PC-9 (cell line): ENCODE measurements around the gene HAGHL. TPM values are rescaled to one million over a fixed set of nuclear protein-coding genes. Genes with fewer than 3 reads are reported as not detected.

ENCODE experiments used
- Bru-seq: library from RNA; stranded (reverse); fragments of 400-500 nt; gene quantifications from one replicate; lab custom pipeline; 2021; lab: Mats Ljungman, UMichigan
- BruChase-seq, 2 experiments: library from RNA; stranded (reverse); fragments of 400-500 nt; gene quantifications; one replicate each; lab custom pipeline; 2021; lab: Mats Ljungman, UMichigan
- BruUV-seq: library from RNA; stranded (reverse); fragments of 400-500 nt; replicated peaks from 2 replicates; lab custom pipeline; 2021; lab: Mats Ljungman, UMichigan
- CTCF ChIA-PET: fragments of 300-600 bp; sonication (Branson Sonifier 250); formaldehyde crosslinking; loops from one replicate; lab custom pipeline; 2022; ENCODE audit warnings: antibody characterized with exemption; lab: Charles Lee
- POLR2A ChIA-PET: fragments of 300-600 bp; sonication (Branson Sonifier 250); formaldehyde crosslinking; loops from one replicate; lab custom pipeline; 2022; ENCODE audit warnings: antibody characterized with exemption; ENCODE audit not compliant: unreplicated experiment; lab: Charles Lee
- DNase-seq, 2 experiments: peaks; one replicate each; pipeline versions ENCODE4 v3.0.0 to v3.0.0-alpha.2; 2015 to 2022; ENCODE audit warnings: mixed read lengths in 1 of 2
- H2AFZ ChIP-seq: fragments of 200-600 bp; sonication (generic); 2 replicates; pipeline ENCODE4 v1.8.1; 2017; ENCODE audit warnings: antibody characterized with exemption
- H3F3A ChIP-seq: fragments of 200-600 bp; sonication (generic); 2 replicates; pipeline ENCODE4 v1.8.1; 2017; ENCODE audit warnings: antibody characterized with exemption, mild to moderate bottlenecking, low read depth; ENCODE audit not compliant: insufficient read depth
- H3K27ac ChIP-seq: fragments of 200-600 bp; sonication (generic); 2 replicates; pipeline ENCODE4 v1.6.1; 2016; ENCODE audit warnings: mixed run types
- H3K27me3 ChIP-seq: fragments of 200-600 bp; sonication (generic); 2 replicates; pipeline ENCODE4 v1.6.1; 2016; ENCODE audit warnings: low read depth, mixed run types; ENCODE audit not compliant: insufficient read depth
- H3K36me3 ChIP-seq: fragments of 200-600 bp; sonication (generic); 2 replicates; pipeline ENCODE4 v1.6.1; 2016; ENCODE audit warnings: low read depth, mixed run types
- H3K4me1 ChIP-seq: fragments of 200-600 bp; sonication (generic); replicated peaks from 2 replicates; pipeline ENCODE4 v1.6.1; 2016; ENCODE audit warnings: mixed run types; ENCODE audit not compliant: insufficient read depth
- H3K4me2 ChIP-seq: fragments of 200-600 bp; sonication (generic); 2 replicates; pipeline ENCODE4 v1.6.1; 2017; ENCODE audit warnings: mixed run types
- H3K4me3 ChIP-seq: fragments of 200-600 bp; sonication (generic); 2 replicates; pipeline ENCODE4 v1.6.1; 2016; ENCODE audit warnings: mixed run types
- H3K79me2 ChIP-seq: fragments of 200-600 bp; sonication (generic); 2 replicates; pipeline ENCODE4 v1.6.1; 2017; ENCODE audit warnings: low read depth, mixed run types
- H3K9me2 ChIP-seq: fragments of 200-600 bp; sonication (generic); 2 replicates; pipeline ENCODE4 v1.8.1; 2017; ENCODE audit warnings: mild to moderate bottlenecking; ENCODE audit not compliant: insufficient read depth
- H3K9me3 ChIP-seq: fragments of 200-600 bp; sonication (generic); 2 replicates; pipeline ENCODE4 v1.8.1; 2016; ENCODE audit warnings: low read depth; ENCODE audit not compliant: insufficient read depth
- H4K20me1 ChIP-seq: fragments of 200-600 bp; sonication (generic); 2 replicates; pipeline ENCODE4 v1.8.1; 2017; ENCODE audit not compliant: insufficient read depth
- CTCF ChIP-seq: fragments of 200-600 bp; sonication (generic); conservative IDR thresholded peaks from 2 replicates; pipeline ENCODE4 v1.6.1; 2017; ENCODE audit warnings: mixed run types, antibody characterized with exemption, mild to moderate bottlenecking, moderate library complexity
- EZH2 ChIP-seq: fragments of 200-600 bp; sonication (generic); IDR thresholded peaks from 2 replicates; pipeline ENCODE4 v1.8.0; 2017; ENCODE audit warnings: antibody characterized with exemption, low read depth
- intact Hi-C: fragments of 100-400 bp; cut with micrococcal nuclease; formaldehyde crosslinking; loops from one replicate; pipeline ENCODE4 v1.10.0; 2022; ENCODE audit not compliant: unreplicated experiment
- long read RNA-seq: library from polyadenylated mRNA; stranded (forward); transcript quantifications from one replicate; pipeline ENCODE4 v2.0.0, GENCODE V29; 2022
- total RNA-seq: library from RNA; stranded (reverse); gene quantifications from 2 replicates; pipeline ENCODE4 v1.2.3, GENCODE V29; 2021

HAGHL gene, protein sequence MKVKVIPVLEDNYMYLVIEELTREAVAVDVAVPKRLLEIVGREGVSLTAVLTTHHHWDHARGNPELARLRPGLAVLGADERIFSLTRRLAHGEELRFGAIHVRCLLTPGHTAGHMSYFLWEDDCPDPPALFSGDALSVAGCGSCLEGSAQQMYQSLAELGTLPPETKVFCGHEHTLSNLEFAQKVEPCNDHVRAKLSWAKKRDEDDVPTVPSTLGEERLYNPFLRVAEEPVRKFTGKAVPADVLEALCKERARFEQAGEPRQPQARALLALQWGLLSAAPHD
- total RNA-seq (31.0 and 57.6 TPM in 2 replicates), Bru-seq, nascent RNA (percentile 39 among the genes with signal in this experiment), BruChase-seq, experiment 1, labeled RNA remaining after a 2-hour chase (percentile 54 among the genes with signal in this experiment), BruChase-seq, experiment 2, labeled RNA remaining after a 6-hour chase (percentile 76 among the genes with signal in this experiment)
- long read RNA-seq, partial matches to known transcripts, result 5 of 45 reads
- long read RNA-seq, other reads (novel, unspliced or antisense), result 36 of 45 reads

GRCh38 chr16:726438-727290 lies at the start of gene HAGHL, which contains the start of gene CCDC78:
TSS of gene HAGHL (plus strand) at chr16:727106. CDS start at chr16:727510, 404 bp downstream.
TSS of gene CCDC78 (minus strand) at chr16:726443. CDS start at chr16:726367, 76 bp downstream.
- TF ChIP-seq EZH2 (no peak), CTCF (no peak)
- Histone ChIP-seq H2AFZ (peak within 1 kb of the TSS; percentile 74), H3K9me2 (no peaks in the 10 kb centered on the region), H3F3A (peaks cover 26% of the 10 kb centered on the region), H3K4me1 (peaks cover 5% of the 10 kb centered on the region; the same call in 1 of the 2 replicates), H3K27me3 (no peaks in the 10 kb centered on the region), H3K4me3 (peak within 1 kb of the TSS; percentile 93), H3K27ac (no peak within 1 kb of the TSS), H3K4me2 (peak within 1 kb of the TSS; percentile 99), H3K36me3 (no peaks in the 10 kb centered on the region), H3K79me2 (peaks cover 4% of the 10 kb centered on the region; the same call in 1 of the 2 replicates), H3K9me3 (no peaks in the 10 kb centered on the region), H4K20me1 (peaks cover 4% of the 10 kb centered on the region; the same call in 1 of the 2 replicates)
- DNase-seq, result peak; percentile 36 to 75
- CTCF ChIA-PET, result no interaction called here
- POLR2A ChIA-PET, result interaction anchor here (0.6 to 1.2 kb wide), 5 partner anchors 12 to 69 kb away, joined by 3 read pairs; partner anchors contain the start of genes CHTF18, METRN and RPUSD1
- intact Hi-C loops, result no loop called here
- no TSS peak for BruUV-seq

- BruUV-seq, result no TSS peak
- intact Hi-C loops, result loop anchor here (1.0 kb wide), 1 partner anchor 8 kb away; no protein-coding TSS in a partner anchor
- Histone ChIP-seq H3K4me2 (no peak overlapping the region), H3K9me3 (no peaks in the 10 kb centered on the region), H4K20me1 (peaks cover 19% of the 10 kb centered on the region), H3F3A (peaks cover 27% of the 10 kb centered on the region; the same call in 1 of the 2 replicates), H3K4me3 (no peak overlapping the region), H3K36me3 (no peaks in the 10 kb centered on the region; the same call in 1 of the 2 replicates), H3K79me2 (peaks cover 20% of the 10 kb centered on the region), H3K27ac (no peak overlapping the region), H3K4me1 (peaks cover 17% of the 10 kb centered on the region), H2AFZ (no peak overlapping the region), H3K27me3 (no peaks in the 10 kb centered on the region), H3K9me2 (no peaks in the 10 kb centered on the region)
- ChIA-PET POLR2A (interaction anchor here (0.7 kb wide), 1 partner anchor 17 kb away, joined by 4 read pairs; no protein-coding TSS in a partner anchor), CTCF (interaction anchor here (0.6 kb wide), 1 partner anchor 28 kb away, joined by 7 read pairs; no protein-coding TSS in a partner anchor)
- TF ChIP-seq CTCF (no peak), EZH2 (no peak)
- DNase-seq, result no peak
Measured at GRCh38 chr16:677316-678190, 49.4 kb upstream of the HAGHL start.
